Measurements from ENCODE around the gene HCN4.

Gene HCN4

DNA sequence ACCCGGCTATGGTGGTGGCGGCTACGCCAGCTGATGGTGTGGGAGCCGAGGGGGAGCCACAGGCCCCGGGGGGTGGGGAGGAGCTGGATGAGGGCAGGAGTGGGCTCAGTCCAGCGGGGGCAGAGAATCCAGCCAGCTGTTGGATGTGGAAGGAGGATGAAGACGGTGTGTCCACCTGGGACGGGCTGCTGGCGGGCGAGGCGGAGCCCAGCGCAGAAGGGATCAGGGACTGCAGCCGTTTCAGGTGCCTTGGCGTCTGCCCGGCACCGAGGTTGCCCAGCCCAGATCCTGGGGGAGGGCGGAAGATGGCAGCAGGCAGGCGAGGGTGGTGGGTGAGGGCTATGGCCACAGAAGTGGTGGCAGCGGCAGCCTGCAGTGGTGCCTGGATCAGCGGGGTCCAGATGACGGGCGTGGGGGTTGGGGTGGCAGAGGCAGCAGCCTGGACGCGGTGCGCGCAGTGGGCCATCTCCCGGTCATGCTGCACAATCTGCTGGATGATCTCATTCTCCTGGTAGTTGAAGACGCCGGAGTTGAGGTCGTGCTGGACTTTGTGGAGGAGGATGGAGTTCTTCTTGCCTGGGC lies 45.3 kb downstream of the HCN4 start:
- Mint-ChIP-seq H3K9me3 (no peaks in the 10 kb centered on the region), H3K4me3 (no peak overlapping the region), H3K27ac (no peak overlapping the region), H3K36me3 (ENCODE audit: low read depth) (no peaks in the 10 kb centered on the region), H3K27me3 (ENCODE audit: low read depth, poor library complexity) (peaks cover 13% of the 10 kb centered on the region), H3K4me1 (peaks cover 18% of the 10 kb centered on the region)
- no peak for DNase-seq
- TF ChIP-seq, protein P1, sequence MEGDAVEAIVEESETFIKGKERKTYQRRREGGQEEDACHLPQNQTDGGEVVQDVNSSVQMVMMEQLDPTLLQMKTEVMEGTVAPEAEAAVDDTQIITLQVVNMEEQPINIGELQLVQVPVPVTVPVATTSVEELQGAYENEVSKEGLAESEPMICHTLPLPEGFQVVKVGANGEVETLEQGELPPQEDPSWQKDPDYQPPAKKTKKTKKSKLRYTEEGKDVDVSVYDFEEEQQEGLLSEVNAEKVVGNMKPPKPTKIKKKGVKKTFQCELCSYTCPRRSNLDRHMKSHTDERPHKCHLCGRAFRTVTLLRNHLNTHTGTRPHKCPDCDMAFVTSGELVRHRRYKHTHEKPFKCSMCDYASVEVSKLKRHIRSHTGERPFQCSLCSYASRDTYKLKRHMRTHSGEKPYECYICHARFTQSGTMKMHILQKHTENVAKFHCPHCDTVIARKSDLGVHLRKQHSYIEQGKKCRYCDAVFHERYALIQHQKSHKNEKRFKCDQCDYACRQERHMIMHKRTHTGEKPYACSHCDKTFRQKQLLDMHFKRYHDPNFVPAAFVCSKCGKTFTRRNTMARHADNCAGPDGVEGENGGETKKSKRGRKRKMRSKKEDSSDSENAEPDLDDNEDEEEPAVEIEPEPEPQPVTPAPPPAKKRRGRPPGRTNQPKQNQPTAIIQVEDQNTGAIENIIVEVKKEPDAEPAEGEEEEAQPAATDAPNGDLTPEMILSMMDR (IDR thresholded peaks at IDR 0.05), result no peak

DNA sequence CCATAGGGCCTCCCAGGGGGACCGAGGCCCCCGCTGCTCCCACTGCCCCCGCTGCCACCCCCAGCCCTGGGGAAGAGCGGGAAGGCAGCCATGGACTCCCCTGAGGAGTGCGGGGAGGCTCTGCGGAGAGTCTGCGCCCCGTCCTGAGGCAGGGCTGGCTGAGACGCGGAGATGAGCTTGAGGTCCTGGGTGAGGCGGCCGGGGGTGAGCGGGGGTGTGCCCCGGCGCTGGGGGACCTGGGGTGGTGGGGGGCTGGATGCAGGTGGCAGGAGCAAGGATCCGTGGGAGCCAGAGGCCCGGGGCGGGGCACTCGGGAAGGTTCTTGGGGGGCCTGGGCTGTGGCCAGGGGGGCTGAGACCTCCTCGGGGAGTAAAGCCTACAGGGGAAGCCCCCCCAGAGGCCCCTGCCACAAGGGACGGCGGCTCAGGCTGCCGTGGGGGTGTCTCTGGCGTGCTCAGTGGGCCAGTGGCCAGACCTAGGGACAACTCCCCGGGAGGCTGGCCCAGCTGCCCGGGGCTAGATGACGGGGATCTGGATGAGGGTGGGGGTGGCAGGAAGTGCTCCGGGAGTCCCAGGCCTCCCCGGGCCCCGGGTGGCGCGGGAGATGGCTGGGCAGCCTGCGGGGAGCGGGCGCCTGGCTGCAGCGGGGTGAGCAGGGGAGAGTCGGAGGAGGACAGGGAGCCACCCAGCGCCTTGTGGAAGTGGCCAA lies 45.9 kb downstream of the HCN4 start:
- H3K27ac Mint-ChIP-seq, result no peak overlapping the region
- TF ChIP-seq, protein P1 (IDR thresholded peaks at IDR 0.05), result no peak
- no peaks in the 10 kb centered on the region for H3K36me3 Mint-ChIP-seq (ENCODE audit: low read depth)
- H3K4me3 Mint-ChIP-seq, result no peak overlapping the region
- H3K4me1 Mint-ChIP-seq, result peaks cover 12% of the 10 kb centered on the region
- H3K27me3 Mint-ChIP-seq (ENCODE audit: low read depth, poor library complexity), result peaks cover 20% of the 10 kb centered on the region
- H3K9me3 Mint-ChIP-seq, result no peaks in the 10 kb centered on the region
- DNase-seq, result no peak

DNA sequence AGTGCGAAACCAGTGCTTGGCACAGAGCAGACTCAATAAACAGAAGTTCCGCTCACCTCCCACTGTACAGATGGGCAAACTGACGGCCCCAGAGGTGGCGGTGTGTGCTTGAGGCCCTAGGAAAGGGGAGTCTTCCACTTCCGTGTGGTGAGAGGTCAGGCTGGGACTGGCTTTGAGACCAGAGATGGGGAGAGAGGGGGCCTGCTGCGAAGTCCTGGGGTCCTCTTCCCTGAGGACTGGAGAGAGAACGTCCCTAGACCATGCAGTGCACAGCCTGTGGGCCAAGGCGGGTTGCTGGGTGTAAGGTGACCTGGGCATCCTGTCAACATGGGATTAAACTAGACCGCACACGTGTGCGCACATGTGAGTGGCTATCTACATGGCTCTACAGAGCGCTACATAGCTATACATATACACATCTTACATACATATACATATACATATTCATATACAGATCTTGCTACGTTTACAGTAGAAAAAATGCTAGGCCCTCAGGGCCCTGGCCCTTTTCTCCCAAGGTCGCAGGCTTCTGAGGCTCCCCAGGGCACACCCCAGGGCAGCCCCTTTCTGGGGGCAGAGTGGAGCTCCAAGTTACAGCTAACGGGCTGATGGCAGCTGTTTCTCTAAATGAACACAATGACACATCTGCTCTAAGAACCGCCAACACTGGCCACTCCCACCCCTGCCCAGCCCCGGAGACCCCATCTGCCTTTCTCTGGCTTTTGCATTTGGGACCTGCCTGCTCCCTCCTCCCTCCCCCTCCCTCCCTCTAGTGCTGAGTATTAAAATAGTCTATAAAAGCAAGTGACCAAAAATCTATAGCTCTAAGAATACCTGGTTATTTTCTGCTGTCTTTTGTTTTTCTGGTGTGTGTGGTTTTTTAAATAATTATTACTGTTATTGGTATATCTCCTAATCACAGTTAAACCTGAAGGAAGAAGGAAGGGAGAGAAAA lies 47.0 kb downstream of the HCN4 start:
- Mint-ChIP-seq H3K36me3 (ENCODE audit: low read depth) (no peaks in the 10 kb centered on the region), H3K4me3 (no peak overlapping the region), H3K27ac (no peak overlapping the region), H3K9me3 (no peaks in the 10 kb centered on the region), H3K27me3 (ENCODE audit: low read depth, poor library complexity) (peaks cover 26% of the 10 kb centered on the region), H3K4me1 (peaks cover 12% of the 10 kb centered on the region)
- TF ChIP-seq, protein P1 (IDR thresholded peaks at IDR 0.05), result no peak
- no peak for DNase-seq

DNA sequence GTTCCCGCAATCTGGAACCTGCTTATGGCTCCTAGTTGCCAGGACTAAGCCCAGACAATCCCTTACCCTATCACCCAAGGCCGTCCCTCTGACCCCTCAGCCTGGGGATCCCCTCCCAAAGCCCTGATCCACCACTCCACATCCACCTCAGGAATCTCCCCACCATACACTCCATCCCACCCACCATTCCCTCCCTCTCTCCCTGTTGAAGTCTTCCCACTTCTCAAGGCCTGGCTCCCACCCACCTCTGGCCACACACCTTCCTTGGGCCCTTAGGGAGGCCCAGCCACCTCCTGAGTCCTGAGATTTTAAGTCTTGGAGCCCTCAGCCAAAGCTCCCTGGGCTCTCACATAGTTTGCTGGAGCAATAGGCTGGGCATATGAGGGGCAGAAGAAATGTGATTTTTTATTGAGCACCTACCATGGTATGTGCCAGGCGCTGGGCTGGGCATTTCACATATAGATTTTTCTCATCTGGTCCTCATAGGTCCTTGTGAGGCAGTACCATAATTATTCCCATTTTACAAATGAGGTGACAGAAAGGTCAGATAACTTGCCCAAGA lies 48.1 kb downstream of the HCN4 start:
- H3K9me3 Mint-ChIP-seq, result no peaks in the 10 kb centered on the region
- H3K4me3 Mint-ChIP-seq, result no peak overlapping the region
- no peak overlapping the region for H3K27ac Mint-ChIP-seq
- H3K36me3 Mint-ChIP-seq (ENCODE audit: low read depth), result no peaks in the 10 kb centered on the region
- H3K27me3 Mint-ChIP-seq (ENCODE audit: low read depth, poor library complexity), result peaks cover 26% of the 10 kb centered on the region
- no peak for DNase-seq
- TF ChIP-seq, protein P1 (IDR thresholded peaks at IDR 0.05), result no peak
- peaks cover 3% of the 10 kb centered on the region for H3K4me1 Mint-ChIP-seq

DNA sequence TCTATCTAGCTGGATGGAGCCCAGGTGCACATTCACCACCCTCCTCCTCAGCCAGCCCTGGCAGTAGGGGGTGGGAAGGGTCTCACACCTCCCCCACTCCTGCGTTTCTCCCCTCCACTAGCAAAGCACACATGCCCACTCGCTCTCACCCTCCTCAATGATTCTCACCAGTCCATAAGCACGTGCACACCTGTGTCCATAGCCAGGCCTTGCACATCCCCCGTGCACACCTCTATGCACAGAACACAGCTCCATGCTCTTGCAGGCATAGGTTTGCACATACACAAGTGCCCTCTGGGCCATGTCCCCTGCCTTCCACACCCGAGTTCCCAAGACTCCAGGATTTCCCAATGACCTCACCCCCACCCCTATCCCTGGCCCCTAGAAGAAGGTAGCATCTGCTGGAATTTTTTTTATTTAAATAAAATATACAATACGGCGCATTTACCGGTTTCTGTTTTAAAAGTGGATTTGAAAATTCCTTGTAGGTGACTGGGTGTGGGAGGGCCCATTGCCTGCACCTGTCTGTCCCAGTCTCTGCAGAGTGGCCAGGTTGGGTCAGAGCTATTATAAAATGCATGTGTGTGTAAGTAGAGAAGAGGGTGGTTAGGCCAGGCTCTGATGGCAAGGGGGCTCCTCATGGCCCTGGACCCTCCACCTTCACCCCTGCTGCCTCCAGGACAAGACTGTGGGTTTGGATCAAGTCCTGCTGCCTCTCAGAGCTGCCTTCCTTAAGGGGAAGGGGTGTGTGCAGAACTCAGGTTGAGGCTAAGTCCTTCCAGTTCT lies 49.1 kb downstream of the HCN4 start:
- Mint-ChIP-seq H3K4me1 (no peaks in the 10 kb centered on the region), H3K9me3 (no peaks in the 10 kb centered on the region), H3K36me3 (ENCODE audit: low read depth) (no peaks in the 10 kb centered on the region), H3K4me3 (no peak overlapping the region), H3K27me3 (ENCODE audit: low read depth, poor library complexity) (peaks cover 26% of the 10 kb centered on the region), H3K27ac (no peak overlapping the region)
- no peak for DNase-seq
- TF ChIP-seq, protein P1 (IDR thresholded peaks at IDR 0.05), result no peak

Measured in nephron progenitor cell (in vitro differentiated cells).